ENCODE data around the gene GABPB1.

GABPB1 gene

DNA sequence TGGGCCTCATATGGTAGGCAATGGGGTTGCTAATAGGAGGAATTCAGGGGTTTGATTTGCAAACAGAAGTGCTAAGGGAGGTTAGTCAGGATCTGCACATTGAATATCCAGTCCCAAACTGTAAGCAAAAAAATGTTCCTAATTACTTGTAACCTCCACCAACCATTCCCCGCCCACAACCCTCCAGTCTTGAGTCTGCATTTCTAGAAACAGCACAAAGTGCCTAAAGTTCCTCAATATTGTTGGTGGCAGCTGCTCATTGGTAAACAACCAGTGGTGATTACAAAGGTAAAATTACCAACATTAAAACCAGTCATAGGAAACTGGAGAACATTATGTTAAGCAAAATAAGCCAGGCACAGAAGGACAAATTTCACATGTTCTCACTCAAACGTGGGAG, 108.4 kb downstream of the GABPB1 start:
- no peak for DNase-seq (ENCODE audit: extremely low read depth in 1 of 2, low read depth in 1 of 2)

DNA sequence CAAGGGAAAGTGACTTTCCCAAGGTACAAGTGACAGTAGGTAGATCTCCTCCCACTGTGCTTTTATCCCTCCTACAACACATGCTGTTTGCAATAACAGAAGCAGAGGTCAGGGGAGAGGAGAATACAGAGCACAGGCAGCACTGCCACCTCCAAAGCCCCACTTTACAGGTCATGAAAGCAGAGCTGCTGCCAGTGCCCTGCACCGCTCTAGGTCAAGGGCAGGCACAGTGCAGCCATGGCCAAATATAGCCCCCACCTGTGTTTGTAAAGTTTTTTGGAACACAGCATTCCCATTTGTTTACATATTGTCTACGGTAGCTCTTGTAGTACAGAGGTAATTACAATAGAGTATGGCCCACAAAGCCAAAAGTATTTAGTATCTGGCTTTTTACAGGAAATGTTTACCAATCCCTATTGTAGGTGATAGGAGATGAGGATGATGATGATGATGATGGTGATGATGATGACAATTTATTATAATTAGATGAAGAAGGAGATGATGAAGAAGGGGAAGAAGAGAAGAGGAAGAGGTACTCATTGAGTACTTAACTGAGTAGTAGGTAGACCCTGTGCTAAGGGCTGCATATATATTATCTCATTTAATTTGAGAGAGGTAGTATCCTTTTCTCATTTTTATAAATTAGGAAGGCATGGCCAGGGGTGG, 109.9 kb downstream of the GABPB1 start:
- no peak for DNase-seq (ENCODE audit: extremely low read depth in 1 of 2, low read depth in 1 of 2)

DNA sequence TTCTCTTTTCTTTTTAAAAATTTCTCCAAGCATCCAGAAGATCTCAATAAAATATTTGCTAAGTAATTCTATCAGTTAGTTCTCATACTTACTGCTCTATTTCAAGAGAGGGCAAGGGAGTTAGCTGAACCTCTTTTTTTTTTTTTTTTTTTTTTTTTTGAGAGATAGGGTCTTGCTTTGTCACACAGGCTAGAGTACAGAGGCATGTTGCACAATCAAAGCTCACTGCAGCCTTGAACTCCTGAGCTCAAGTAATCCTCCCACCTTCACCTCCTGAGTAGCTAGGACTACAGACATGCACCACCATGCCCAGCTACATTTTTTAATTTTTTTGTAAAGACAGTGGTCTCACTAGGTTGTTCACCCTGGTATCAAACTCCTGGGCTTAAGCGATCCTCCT, 110.8 kb downstream of the GABPB1 start:
- no peak for DNase-seq (ENCODE audit: extremely low read depth in 1 of 2, low read depth in 1 of 2)

DNA sequence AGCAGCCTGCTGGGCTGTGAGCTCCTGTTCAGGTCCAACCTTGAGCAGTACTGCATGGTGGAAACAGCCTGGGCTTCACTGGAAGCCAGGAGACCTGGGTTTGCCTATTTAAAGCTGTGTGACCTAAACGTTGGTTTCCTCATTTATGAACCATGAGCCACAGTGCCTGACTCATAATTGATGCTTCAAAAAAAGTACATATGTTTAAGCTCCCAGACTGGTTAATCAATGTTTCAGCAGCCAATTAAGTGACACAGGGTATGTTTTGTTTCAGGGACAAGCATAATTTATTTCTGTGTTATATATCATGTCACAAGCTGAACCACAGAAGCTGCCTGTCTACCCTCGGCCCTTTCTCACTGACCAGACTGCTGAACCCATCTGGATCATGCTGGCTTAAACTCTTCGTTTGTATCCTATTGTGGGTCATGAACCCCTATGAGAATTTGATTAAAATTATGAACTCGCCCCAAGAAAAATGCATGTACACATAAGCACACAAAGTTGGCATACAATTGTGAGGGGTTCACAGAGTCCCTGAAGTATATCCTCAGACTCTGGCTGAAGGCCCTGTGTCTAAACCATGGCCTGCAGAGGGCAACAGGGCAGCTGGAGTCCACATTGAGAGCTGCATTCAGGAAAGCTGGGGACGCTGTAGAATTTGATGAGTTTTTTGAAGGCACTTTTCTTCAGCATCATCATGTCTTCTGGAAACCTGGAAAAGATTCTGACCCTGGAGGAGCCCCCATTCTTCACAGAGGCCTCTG, 113.1 kb downstream of the GABPB1 start:
- DNase-seq (ENCODE audit: extremely low read depth in 1 of 2, low read depth in 1 of 2), result no peak

DNA sequence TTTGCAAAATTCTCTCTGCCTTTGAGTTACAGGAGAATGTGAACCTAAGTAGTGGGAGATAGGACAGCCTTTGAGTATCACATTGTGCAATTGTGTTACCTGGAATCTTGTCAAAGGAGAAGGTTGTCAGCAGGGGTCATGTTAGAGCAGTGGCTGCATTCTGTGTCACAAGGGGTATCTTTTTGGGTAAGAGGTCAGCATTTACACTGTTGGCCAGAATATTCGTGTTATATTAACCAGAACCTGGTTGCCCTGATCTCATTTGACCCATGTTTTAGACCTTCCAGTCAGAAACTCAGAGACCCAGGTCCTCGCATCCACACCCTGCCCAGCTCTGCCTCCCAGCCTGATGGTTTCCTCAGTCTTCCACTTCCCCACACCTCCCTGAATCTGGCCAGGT, 116.7 kb downstream of the GABPB1 start:
- DNase-seq (ENCODE audit: extremely low read depth in 1 of 2, low read depth in 1 of 2), result no peak

DNA sequence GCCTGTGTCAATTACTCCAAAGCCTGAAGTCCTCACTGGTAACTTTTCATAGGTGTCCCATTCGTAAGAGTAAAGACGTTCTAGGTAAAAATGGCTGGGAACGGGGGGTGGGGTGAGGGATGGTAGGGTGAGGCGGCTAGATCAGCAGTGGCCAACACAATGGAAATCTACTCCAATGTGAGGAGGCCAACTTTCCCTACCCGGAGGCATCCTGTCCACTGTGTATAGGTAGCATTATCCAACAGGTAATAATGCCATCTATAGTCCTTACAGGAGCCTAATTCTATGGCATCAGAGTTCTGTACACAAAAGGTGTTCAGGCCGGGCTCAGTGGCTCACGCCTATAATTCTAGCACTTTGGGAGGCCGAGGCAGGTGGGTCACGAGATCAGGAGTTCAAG, 118.6 kb downstream of the GABPB1 start:
- no peak for DNase-seq (ENCODE audit: extremely low read depth in 1 of 2, low read depth in 1 of 2)

DNA sequence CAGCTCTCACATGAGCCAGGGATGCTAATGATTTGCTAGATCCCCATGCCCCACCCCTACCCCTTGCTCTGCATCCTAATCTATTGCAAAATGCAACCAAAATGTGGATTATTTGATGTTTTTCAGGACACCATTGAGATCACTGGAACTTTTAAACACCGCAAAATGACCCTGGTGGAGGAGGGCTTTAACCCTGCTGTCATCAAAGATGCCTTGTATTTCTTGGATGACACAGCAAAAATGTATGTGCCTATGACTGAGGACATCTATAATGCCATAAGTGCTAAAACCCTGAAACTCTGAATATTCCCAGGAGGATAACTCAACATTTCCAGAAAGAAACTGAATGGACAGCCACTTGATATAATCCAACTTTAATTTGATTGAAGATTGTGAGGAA, 119.2 kb downstream of the GABPB1 start:
- DNase-seq (ENCODE audit: extremely low read depth in 1 of 2, low read depth in 1 of 2), result no peak

DNA sequence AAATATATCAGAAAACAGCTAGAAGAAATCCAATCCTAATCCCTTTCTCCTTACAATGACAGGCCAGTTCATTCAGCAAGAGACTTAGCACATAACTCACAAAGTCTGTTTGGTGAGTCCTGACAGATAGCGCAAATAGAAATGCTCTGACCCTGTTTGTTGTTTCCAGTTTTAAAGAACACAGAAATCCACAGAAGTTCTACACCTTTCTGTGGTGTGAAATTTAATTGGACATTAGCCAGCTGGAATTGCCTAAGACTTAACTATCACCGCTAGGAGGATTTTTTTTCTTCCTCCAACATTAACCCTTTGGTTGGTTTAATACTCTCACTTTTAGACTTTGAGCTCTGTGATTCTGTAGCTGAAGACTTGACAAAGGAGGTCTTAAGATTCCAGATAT, 120.2 kb downstream of the GABPB1 start:
- no peak for DNase-seq (ENCODE audit: extremely low read depth in 1 of 2, low read depth in 1 of 2)

DNA sequence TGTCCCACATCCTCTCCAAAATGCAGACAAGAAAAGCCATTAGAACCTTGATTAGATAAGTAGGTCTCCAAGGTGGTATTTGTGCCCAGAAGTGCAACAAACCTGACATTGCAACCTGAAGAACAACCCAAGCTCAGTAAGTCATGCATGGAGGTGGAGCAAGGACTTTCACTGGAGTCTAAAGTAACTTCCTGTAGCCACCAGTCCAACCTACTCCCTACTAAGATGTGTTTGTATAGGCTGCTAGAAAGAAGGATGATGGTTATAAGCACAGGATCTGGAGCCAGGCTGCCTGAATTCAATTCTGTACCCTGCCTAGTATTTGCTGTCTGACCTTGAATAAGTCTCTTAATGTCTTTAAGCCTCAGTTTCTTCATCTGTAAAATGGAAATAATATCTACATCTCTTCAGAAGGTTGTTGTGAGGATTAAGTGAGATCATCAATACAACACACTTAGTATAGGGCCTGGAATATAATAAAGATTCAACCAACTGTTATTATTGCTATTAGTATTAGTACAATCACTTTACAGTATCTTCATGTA, 121.7 kb downstream of the GABPB1 start:
- DNase-seq (ENCODE audit: extremely low read depth in 1 of 2, low read depth in 1 of 2), result no peak

DNA sequence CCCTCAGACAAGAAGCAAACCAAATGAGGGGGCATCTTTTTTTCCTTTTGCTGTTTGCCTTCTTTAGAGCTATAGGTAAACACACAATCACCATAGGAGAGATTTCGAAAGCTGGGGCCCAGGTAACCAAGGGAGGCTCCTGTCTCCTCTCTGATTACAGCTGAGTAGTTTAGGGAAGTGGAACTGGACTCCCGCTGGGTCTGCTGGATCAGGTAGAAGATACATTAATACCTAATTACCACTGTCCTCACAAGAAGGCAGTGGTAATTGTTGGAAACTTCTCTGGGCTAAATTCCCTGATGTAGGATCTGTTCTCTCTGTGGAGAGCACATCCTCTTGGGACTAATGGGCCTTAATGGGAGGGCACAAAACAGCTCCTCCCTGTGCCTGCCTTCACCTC, 122.2 kb downstream of the GABPB1 start:
- DNase-seq (ENCODE audit: extremely low read depth in 1 of 2, low read depth in 1 of 2), result no peak

DNA sequence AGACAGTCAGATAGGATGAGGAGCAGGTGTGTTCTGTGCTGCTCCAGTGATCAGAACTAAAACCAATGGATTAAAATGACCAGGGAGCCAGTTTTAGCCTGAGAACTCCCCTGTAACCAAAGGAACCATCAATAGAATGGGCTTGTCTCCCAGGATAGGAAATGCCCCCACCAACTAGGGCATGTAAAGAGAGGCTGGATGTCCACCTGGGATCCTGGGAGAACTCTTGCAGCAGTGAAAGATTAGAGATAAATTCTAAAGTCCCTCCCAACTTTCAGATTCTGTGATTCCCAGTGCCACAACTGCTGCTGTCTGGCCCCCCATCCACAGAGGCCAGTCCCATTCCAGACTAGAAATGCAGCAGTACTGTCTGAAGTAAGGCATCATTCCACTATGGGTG, 123.2 kb downstream of the GABPB1 start:
- DNase-seq (ENCODE audit: extremely low read depth in 1 of 2, low read depth in 1 of 2), result no peak

DNA sequence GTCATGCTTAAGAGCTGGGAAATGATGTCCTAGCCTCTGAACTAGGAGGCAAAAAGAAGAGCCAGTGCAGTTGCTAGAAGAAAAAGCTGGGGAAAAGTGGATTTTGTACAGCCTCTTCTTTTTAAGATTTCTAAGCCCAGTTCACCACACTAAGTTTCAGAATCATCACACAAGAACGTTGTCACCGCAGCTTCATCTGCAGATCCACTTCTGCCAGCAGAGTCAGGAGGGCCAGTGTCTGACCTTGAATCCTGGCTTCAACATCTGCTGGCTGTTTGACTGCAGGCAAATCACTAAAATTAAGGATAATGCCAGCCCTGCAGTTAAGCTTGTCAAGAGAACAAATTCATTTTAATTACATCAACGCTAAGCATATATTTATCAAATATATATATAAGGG, 125.7 kb downstream of the GABPB1 start:
- no peak for DNase-seq (ENCODE audit: extremely low read depth in 1 of 2, low read depth in 1 of 2)

DNA sequence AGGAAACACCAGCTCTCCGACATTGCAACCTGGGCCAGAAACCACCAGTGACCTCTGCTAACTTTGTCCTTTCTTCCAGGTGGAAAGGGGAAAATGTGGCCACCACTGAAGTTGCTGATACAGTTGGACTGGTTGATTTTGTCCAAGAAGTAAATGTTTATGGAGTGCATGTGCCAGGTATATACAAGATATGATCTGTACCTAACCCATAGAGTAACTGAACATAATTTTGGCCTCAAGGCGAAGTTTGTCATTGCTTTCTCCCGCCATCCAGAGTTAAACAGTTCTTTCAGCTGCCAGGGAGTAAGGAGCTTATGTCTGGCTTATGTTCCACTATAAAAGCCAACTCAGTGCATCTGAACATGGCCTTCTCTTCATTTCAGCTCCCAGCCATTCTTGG, 126.1 kb downstream of the GABPB1 start:
- no peak for DNase-seq (ENCODE audit: extremely low read depth in 1 of 2, low read depth in 1 of 2)

DNA sequence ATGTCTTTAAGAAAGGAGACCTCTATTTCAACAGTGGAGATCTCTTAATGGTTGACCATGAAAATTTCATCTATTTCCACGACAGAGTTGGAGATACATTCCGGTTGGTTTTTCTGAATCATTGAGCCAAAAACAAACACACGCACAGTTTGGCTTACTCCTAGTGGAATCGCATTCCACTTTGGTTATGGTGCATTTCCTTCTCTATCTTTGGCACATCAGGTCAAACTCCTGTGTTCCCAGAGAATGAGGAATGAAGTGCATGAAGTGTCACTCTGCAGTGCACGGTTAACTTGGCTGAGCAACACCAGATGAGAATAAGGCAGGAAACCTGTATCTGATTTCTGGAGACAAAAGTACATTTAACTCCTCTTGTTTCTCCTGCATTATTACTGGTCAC, 127.9 kb downstream of the GABPB1 start:
- no peak for DNase-seq (ENCODE audit: extremely low read depth in 1 of 2, low read depth in 1 of 2)

DNA sequence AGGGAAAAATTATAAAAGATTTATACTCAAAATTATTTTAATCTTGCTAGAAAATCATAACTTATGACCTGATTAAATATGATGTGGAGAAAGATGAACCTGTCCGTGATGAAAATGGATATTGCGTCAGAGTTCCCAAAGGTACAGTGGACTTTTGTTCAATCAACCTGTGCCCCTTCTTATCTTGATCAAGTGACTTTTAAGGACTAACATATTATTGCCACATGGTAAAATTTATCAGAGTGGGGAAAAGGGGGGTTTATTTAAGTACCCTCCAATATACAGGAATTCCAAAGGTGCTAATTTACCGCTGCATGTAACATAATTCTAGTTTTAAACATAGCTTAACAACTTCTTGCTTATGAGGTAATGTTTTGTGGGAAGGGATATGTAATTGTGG, 129.1 kb downstream of the GABPB1 start:
- DNase-seq (ENCODE audit: extremely low read depth in 1 of 2, low read depth in 1 of 2), result no peak

Data from activated CD8-positive, alpha-beta memory T cell treated with anti-CD3 and anti-CD28 coated beads for 1 hour (primary cell).